MM.1S (cell line): ENCODE data around the gene HIVEP2.

Experiments
- DNase-seq: peaks from one replicate; pipeline ENCODE4 v3.0.0-alpha.2; 2015
- H2AFZ ChIP-seq: fragments of 300-600 bp; sonication (generic); 2 replicates; pipeline ENCODE4 v1.6.0; 2016; ENCODE audit warnings: antibody characterized with exemption, low read length
- H3F3A ChIP-seq: fragments of 300-600 bp; sonication (generic); 2 replicates; pipeline ENCODE4 v1.6.1; 2016; ENCODE audit warnings: mild to moderate bottlenecking, antibody characterized with exemption, low read length, moderate library complexity, mixed read lengths; ENCODE audit not compliant: insufficient read depth
- H3K27ac ChIP-seq: fragments of 300-600 bp; sonication (generic); 2 replicates; pipeline ENCODE4 v1.5.1; 2016; ENCODE audit warnings: mild to moderate bottlenecking, low read length
- H3K27me3 ChIP-seq: fragments of 300-600 bp; sonication (generic); replicated peaks from 2 replicates; pipeline ENCODE4 v1.6.0; 2016; ENCODE audit warnings: low read length; ENCODE audit not compliant: insufficient read depth
- H3K36me3 ChIP-seq: fragments of 300-600 bp; sonication (generic); replicated peaks from 2 replicates; pipeline ENCODE4 v1.6.1; 2016; ENCODE audit warnings: mild to moderate bottlenecking, low read length, mixed read lengths; ENCODE audit not compliant: insufficient read depth
- H3K4me1 ChIP-seq: fragments of 300-600 bp; sonication (generic); 2 replicates; pipeline ENCODE4 v1.6.1; 2016; ENCODE audit warnings: low read length, mixed read lengths
- H3K4me2 ChIP-seq: fragments of 300-600 bp; sonication (generic); 2 replicates; pipeline ENCODE4 v1.6.0; 2016; ENCODE audit warnings: low read depth, low read length
- H3K4me3 ChIP-seq: fragments of 300-600 bp; sonication (generic); 2 replicates; pipeline ENCODE4 v1.5.1; 2016; ENCODE audit warnings: low read length, mixed read lengths
- H3K79me2 ChIP-seq: fragments of 300-600 bp; sonication (generic); 2 replicates; pipeline ENCODE4 v1.6.1; 2016; ENCODE audit warnings: mixed run types, low read length, mixed read lengths
- H3K9ac ChIP-seq: fragments of 300-600 bp; sonication (generic); 2 replicates; pipeline ENCODE4 v1.6.1; 2016; ENCODE audit warnings: low read length, mixed read lengths
- H3K9me2 ChIP-seq: fragments of 300-600 bp; sonication (generic); replicated peaks from 2 replicates; pipeline ENCODE4 v1.6.1; 2016; ENCODE audit warnings: mild to moderate bottlenecking, low read length, mixed read lengths; ENCODE audit not compliant: insufficient read depth
- H3K9me3 ChIP-seq: fragments of 300-600 bp; sonication (generic); replicated peaks from 2 replicates; pipeline ENCODE4 v1.6.1; 2016; ENCODE audit warnings: mild to moderate bottlenecking, low read length, mixed read lengths; ENCODE audit not compliant: insufficient read depth
- H4K20me1 ChIP-seq: fragments of 300-600 bp; sonication (generic); 2 replicates; pipeline ENCODE4 v1.6.1; 2016; ENCODE audit warnings: mild to moderate bottlenecking, low read length, moderate library complexity, mixed read lengths; ENCODE audit not compliant: insufficient read depth
- EZH2 ChIP-seq: fragments of 300-600 bp; sonication (generic); optimal IDR thresholded peaks from 2 replicates; pipeline ENCODE3; 2017; ENCODE audit warnings: low read depth, mild to moderate bottlenecking, antibody characterized with exemption, low read length, mixed read lengths
- EZH2phosphoT487 ChIP-seq: fragments of 300-600 bp; sonication (generic); IDR thresholded peaks from 2 replicates; pipeline ENCODE4 v1.6.1; 2018; ENCODE audit warnings: antibody characterized with exemption, low read length
- TF ChIP-seq, protein P1 (sequence below): fragments of 300-600 bp; sonication (generic); IDR thresholded peaks from 2 replicates; pipeline ENCODE4 v1.5.1; 2016; ENCODE audit warnings: antibody characterized with exemption, low read length, mixed read lengths

HIVEP2 gene

DNA sequence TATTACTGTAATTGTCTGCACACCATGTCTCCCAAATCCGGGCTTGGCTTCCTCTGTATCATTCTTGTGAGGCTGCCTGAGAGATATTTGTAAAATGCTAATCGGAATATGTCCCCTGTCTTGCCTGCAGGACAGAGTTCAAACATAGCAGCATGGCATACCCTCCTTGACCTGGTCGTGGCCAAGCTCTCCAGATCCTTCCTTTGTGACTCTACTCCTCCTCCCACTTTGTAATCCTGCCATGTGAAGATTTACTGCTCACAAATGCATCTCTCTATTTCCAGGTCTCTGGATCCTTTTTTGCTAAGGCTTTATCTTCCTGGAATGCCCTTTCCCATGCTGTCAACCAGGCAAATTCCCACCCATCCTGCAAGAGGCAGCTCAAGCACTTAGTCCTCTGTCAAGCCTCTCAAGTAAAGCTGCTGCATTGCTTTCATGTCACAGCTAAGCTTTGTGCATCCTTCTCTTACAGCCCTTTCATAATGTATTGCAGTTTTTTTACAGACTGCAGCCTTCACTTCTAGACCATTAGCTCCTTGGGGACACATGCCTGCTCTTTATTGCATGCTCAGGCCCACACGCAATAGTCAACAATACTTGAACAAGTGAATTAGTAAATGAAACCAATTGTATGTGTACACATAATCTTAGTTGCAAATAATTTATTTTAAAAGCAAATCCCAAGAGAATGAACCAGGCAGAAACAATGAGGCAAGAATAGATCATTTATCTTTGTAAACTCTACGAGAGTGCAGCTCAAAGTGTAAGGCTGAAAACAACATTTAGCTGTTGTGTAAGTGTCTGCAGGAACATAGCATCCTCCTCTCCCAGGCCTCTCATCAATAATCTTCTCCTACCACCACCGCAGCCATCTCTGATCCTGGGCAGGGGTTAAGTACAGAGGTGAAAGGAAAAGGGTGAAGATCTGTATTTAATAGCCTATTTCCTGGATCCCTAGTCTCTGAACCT, 45.8 kb downstream of the HIVEP2 start:
- Histone ChIP-seq H3K9ac (no peak overlapping the region), H3K4me2 (no peak overlapping the region), H4K20me1 (no peaks in the 10 kb centered on the region), H3K9me2 (no peaks in the 10 kb centered on the region), H3K79me2 (no peaks in the 10 kb centered on the region), H3K4me1 (no peaks in the 10 kb centered on the region), H3K27me3 (no peaks in the 10 kb centered on the region), H3K4me3 (no peak overlapping the region), H3K9me3 (no peaks in the 10 kb centered on the region), H2AFZ (no peak overlapping the region), H3F3A (no peaks in the 10 kb centered on the region), H3K36me3 (no peaks in the 10 kb centered on the region), H3K27ac (no peak overlapping the region)
- no peak for DNase-seq
- no peak for TF ChIP-seq EZH2phosphoT487

DNA sequence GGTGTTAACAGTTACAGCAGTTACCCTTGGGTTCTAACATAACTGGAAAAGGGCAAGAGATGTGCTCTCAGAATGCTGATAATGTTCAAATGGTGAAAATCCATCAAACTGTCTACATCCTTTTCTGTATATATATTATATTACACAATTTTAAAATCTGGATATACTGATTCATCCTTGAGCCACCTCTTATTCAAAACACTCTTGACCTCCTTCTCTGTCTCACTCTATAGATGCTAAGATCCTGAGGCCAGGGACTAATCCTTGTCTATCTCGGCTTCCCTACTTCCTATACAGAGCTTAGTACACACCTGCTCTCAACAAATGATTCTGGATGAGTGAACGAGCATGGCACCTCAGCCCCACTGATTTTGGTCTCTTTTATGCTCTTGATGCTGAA, 47.3 kb downstream of the HIVEP2 start:
- Histone ChIP-seq H3F3A (no peaks in the 10 kb centered on the region), H3K4me2 (no peak overlapping the region), H2AFZ (no peak overlapping the region), H3K4me1 (no peaks in the 10 kb centered on the region), H3K4me3 (no peak overlapping the region), H3K9me3 (no peaks in the 10 kb centered on the region), H3K27me3 (no peaks in the 10 kb centered on the region), H3K9me2 (no peaks in the 10 kb centered on the region), H4K20me1 (no peaks in the 10 kb centered on the region), H3K36me3 (no peaks in the 10 kb centered on the region), H3K9ac (no peak overlapping the region), H3K27ac (no peak overlapping the region), H3K79me2 (no peaks in the 10 kb centered on the region)
- DNase-seq = no peak
- TF ChIP-seq, protein P1, sequence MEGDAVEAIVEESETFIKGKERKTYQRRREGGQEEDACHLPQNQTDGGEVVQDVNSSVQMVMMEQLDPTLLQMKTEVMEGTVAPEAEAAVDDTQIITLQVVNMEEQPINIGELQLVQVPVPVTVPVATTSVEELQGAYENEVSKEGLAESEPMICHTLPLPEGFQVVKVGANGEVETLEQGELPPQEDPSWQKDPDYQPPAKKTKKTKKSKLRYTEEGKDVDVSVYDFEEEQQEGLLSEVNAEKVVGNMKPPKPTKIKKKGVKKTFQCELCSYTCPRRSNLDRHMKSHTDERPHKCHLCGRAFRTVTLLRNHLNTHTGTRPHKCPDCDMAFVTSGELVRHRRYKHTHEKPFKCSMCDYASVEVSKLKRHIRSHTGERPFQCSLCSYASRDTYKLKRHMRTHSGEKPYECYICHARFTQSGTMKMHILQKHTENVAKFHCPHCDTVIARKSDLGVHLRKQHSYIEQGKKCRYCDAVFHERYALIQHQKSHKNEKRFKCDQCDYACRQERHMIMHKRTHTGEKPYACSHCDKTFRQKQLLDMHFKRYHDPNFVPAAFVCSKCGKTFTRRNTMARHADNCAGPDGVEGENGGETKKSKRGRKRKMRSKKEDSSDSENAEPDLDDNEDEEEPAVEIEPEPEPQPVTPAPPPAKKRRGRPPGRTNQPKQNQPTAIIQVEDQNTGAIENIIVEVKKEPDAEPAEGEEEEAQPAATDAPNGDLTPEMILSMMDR = no peak
- TF ChIP-seq EZH2phosphoT487 (no peak), EZH2 (no peak)

DNA sequence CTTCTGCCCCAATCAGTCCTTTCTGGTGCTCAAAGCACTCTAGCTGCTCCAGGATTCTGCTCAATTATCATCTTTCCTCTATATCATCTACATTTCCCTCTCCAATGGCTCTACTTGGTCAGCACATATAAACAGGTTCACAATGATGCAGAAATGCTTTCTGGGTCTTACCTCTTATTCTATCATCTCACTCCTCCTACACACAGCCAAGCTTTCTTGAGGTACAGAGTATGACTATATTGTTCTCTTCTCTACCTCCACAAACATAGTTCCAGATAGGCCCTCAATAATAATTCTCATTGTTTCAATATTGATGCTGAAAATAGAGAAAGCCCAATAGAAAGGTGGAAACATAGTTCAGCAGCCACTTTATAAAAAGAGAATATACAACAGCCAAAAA, 48.2 kb downstream of the HIVEP2 start:
- H3K27ac ChIP-seq = no peak overlapping the region
- no peaks in the 10 kb centered on the region for H3K79me2 ChIP-seq
- H3K9me2 ChIP-seq = no peaks in the 10 kb centered on the region

More for the DNA sequence above, 48.2 kb downstream of the HIVEP2 start:
- H3K27me3 ChIP-seq = no peaks in the 10 kb centered on the region
- no peak overlapping the region for H2AFZ ChIP-seq
- H3K9ac ChIP-seq = no peak overlapping the region
- H3K4me1 ChIP-seq = no peaks in the 10 kb centered on the region
- H3F3A ChIP-seq = no peaks in the 10 kb centered on the region
- DNase-seq = no peak
- H3K9me3 ChIP-seq = no peaks in the 10 kb centered on the region
- H3K36me3 ChIP-seq = no peaks in the 10 kb centered on the region
- no peak for TF ChIP-seq EZH2
- no peak for TF ChIP-seq EZH2phosphoT487
- TF ChIP-seq, protein P1 = no peak
- H3K4me2 ChIP-seq = no peak overlapping the region
- H3K4me3 ChIP-seq = no peak overlapping the region
- no peaks in the 10 kb centered on the region for H4K20me1 ChIP-seq
